ENCODE results near the gene CSRNP2. TPM values are rescaled to one million over a fixed set of nuclear protein-coding genes. Genes with fewer than 3 reads are reported as not detected.

Gene CSRNP2
- total RNA-seq, 1 donor from 2014 or later = 29.3 TPM

DNA sequence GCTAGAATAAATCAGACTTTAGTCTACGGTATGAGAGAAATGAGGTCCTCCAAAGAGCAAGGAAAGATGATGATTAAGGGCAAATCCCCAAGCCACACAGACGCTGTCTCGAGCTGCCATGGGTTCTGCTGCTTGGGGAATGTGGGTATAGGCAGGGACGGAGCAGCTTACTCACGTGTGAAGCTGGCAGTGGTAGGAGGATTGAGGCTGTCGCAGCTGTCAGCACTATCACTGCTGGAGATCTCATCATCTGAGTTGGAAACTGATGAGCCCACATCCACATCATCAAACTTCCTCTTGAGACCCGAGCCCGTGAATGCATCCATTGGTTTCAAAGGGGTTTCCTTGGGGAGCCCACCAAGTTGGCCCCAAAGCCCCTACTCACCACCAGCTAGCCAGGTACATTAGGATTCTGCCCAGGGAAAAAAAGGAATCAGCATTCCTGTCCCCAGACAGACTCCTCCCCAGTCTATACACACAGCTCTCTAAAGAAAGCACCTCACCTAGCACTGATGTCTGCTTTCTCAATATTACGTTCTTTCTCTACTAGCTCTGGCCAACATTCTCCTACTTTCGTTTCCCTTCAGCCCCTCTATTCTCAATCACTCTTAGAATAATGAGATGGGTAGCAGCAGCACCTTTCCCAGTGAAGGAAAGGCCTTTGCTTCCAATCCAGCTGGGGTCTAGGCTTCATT lies 7.0 kb downstream of the CSRNP2 start:
- no peak for DNase-seq

DNA sequence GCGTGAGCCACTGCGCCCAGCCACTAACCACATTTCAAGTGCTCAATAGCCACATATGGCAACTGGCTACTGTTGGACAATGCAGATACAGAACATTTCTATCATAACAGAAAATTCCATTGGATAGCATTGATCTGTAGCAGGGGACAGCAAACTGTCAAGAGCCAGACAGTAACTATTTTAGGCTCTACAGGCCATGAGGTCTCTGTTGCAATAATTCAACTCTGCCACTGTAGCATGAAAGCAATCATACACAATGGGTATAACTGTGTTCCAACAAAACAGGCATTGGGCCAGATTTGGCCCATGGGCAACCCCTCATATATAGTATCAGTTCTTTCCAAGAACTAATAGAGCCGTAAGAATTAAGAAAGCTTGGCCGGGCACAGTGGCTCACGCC lies 8.0 kb downstream of the CSRNP2 start:
- no peak for DNase-seq

GRCh38 chr12:51071663-51072062 lies 11.7 kb downstream of the CSRNP2 start:
- DNase-seq = peak; percentile 55

GRCh38 chr12:51070004-51070403 lies 13.4 kb downstream of the CSRNP2 start:
- no peak for DNase-seq

DNA sequence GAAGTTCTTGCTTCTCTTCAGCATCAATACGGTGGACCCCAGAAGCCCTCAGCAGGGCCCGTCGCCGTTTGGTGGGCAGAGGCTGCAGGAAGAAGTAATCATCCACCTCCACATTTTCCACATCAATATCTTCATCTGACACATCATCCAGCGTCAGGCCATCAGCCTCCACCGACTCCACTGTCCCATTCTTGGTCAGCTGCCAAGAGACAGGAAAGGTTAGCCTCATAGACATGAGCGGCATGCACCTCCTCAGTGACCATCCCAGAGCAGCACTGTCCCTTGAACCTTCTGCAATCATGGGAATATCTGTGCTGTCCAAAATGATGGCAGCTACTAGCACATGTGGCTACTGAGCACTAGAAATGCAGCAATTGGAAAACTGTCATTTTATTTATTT lies 15.6 kb downstream of the CSRNP2 start:
- DNase-seq = no peak

DNA sequence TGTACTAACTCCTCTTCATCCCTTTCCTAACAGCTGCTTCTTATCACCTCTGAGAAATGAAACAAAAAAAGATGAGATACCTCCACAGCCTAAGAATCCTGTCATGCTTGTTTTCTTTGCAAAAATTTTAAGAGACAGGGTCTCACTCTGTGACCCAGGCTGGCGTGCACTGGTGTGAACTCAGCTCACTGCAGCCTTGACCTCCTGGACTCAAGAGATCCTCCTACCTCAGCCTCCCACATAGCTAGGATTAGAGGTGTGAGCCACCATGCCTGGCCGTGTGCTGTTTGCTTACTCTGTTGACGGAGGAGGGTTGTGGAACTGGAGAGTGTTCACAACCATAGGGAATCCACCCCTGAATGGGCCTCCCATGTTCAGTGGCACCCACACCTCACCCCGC lies 16.2 kb downstream of the CSRNP2 start:
- DNase-seq = no peak

GRCh38 chr12:51065530-51065929 lies 17.9 kb downstream of the CSRNP2 start:
- no peak for DNase-seq

DNA sequence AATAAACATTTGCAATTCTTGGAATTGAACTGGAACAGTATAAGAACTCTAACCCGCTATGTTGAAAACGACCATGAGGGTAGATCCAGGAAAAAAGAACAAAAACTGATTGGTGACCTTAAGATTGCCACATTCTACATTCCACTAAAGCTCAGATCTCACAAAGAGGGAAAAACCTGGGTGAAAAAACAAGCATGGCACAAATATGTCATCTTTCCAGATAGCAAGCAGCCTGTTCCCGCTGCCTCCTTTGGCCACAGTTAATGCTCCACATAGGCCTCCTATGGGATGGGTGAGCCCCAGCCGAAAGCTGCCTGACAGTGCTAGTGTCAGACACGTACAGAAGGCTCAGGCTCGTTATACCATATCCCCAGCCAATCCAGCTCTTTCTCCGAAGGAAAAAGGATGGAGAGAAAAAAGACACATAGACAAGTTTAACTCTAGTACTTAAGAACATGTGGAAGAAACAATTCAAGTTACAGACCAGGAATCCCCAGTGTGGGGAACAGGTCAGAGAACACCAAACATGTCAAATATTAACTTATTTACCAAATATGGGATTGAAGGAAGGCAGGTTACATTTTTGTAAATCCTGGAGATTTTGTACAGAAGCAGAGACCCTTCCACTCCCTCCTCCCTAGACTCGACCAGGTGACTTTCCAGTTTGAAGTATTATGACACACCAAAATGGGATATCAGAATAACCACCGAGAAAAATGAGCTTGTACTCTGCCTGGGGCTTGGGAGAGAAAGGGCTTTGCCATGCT lies 20.6 kb downstream of the CSRNP2 start:
- DNase-seq = no peak

DNA sequence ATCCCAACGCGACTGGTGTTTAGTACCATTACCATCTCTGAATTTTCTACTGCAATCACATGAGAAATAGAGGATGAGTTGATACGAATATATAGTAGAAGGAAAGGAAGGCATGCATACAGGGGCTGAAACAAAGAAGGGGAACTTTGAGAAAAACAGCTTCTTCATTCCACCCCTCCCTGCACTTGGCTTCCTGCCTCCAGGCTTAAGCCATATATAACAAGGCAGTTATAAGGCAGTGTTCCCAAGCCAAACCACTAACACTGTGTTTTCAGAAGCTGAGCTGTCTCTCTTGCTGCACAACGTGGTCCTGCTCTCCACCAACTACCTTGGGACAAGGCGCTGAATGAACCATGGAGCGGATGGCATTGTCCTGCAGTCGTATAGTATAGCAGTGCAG lies 24.3 kb downstream of the CSRNP2 start:
- DNase-seq = no peak

DNA sequence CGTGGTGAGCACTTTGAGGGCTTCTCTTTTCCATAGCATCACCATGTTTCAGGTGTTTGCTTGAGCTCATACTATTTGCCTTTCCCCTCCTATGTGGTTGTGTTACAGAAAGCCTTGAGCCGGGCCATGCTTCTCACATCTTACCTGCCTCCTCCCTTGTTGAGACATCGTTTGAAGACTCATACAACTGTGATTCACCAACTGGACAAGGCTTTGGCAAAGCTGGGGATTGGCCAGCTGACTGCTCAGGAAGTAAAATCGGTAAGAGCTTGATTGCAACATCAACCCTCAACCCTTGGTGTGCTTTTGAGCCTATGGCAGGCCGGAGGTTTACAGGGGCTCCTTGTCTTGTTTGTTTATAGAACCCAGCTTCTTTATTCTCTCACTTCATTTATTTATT lies 27.2 kb downstream of the CSRNP2 start:
- no peak for DNase-seq

GRCh38 chr12:51055060-51055459 lies 28.3 kb downstream of the CSRNP2 start:
- DNase-seq = no peak

DNA sequence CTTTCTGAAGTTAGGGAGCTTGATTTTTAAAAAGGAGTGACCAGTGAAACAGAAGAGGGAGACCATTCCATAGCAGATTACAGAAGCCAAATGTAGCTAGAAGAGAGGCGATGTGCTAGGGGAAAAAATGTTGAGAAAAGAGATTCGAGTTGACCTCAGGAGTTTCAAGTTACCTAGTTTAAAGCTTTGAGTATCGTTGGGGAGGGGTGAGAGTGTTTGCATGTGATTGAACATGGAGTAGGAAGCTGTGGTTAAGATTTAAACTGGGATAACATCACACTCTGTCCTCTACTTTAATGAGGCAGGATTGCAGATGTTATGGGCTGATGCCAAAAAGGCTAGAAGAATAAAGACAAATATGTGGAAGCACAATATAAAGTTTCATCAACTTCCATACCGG lies 31.6 kb downstream of the CSRNP2 start:
- DNase-seq = no peak

DNA sequence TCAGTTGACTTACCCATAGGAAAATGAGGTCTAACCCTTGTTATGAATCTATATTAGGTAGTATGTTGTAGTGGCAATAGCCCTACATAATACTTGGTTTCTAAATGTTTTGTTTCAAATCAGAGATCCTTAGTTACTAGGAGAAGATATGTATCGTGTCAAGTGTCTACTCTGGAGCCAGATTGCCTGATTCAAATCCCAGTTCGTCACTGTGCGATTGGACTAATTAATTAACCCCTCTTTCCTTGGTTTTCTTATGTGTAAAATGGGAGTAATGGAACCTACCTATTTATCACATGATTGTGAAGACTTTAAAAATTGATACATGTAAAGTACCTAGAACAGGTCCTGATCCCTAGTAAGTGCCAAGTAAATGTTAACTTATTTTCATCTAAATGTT lies 33.9 kb downstream of the CSRNP2 start:
- DNase-seq = no peak

DNA sequence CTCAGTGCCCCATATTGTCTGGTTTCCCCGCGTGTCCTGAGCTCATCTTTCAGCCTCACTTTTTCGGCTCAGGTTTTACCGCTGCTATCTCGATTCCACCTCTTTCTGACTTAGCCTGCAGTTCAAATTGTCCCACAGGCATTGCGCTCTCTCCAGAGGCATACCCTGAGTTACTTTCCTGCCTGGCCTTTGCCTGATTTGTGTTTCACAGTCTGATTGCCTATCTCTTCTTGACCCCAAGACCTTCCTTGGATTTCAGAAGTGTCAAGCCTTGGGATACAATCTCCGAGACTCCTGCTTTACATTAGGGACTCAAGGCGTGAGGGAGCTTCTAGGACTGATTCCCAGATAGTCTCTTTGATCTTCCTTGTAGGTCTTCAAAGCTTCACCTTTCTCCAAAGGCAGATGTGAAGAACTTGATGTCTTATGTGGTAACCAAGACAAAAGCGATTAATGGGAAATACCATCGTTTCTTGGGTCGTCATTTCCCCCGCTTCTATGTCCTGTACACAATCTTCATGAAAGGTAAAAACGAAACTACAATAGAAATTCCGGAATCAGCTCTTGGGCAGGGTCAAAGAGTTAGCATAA lies 34.6 kb downstream of the CSRNP2 start:
- peak; percentile 32 for DNase-seq

- peak; percentile 99 for DNase-seq
Observed at GRCh38 chr12:51047655-51048540, 35.5 kb downstream of the CSRNP2 start, which contains the start of gene LETMD1. Gene LETMD1 (plus strand): TSS chr12:51048327. CDS start chr12:51048357, 30 bp downstream.

GRCh38 chr12:51036279-51036678 lies 47.1 kb downstream of the CSRNP2 start:
- DNase-seq = no peak

DNA sequence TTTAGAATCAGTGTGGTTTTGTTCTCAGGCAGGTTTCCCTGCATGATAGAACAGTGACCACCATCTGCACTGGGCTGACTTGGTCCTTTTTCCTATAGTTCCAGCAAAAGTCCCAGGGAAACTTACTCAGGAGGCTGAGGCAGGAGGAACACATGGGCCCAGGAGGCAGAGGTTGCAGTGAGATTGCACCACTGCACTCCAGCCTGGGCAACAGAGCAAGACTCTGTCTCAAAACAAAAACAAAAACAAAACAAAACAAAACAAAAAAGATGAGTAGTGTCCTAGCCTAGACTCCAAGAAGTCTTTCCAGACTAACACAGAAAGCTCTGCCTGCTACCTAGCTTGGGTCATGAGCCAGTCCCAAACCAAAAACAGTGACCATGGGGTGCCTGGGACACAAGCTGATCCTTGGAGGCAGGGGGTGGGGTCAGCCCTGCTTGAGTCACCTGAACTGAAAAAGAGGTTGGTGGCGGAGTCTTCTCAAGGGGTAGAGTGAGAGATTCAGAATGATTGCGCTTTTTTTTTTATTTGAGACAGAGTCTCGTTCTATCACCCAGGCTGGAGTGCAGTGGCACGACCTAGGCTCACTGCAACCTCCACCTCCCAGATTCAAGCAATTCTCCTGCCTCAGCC lies 49.8 kb downstream of the CSRNP2 start:
- DNase-seq = no peak

DNA sequence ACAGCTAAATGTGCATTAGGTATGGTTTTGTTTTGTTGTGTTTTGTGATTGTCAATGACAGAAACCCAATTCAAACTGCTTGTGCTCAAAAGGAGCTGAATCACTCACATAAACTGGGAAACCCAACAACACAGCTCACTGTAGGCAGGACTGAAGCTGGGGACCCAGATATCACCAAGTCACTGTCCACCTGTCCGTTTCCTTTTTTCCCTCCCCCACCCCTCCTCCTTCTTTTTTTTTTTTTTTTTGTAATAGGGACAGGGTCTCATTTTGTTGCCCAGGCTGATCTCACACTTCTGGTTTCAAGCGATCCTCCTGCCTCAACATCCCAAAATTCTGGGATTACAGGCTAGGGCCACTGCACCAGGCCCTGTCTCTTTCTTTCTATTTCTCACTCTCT lies 50.3 kb downstream of the CSRNP2 start:
- no peak for DNase-seq

GRCh38 chr12:51028813-51029150 lies 54.6 kb downstream of the CSRNP2 start:
- DNase-seq = no peak

- peak; percentile 57 for DNase-seq
Observed at GRCh38 chr12:51028126-51028812, 55.1 kb downstream of the CSRNP2 start.

DNA sequence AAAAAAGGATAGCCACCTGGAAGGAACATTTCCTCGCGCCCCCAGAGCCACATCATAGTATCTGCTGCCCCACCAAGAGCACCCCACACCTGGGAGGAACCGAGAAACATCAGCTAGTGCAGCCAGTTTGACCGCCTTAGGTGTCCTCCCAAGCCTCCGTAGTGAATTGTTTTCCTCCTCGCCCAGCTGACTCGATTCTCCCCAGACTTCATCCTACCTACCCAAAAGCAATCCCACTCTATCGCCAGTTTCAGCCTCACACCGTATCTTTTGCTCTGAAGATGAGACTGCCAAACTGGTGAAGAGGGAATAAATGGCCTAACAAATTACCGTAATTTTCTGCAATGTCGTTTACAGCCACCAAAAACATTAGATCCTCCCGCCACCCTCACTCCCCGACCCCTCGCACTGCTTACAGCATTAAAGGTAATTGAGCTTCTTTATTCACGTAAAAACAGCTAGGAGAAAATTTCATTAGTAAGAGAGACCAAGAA lies 56.0 kb downstream of the CSRNP2 start:
- DNase-seq = no peak
